CD4-positive, alpha-beta T cell treated with Interleukin-6 at 100 ng/mL for 8 hours (primary cell): ENCODE data around the gene SMURF2.
"Not testable (repeated sequence)": the region's sequence is repeated elsewhere in the genome, so short reads cannot be mapped to it uniquely, and the experiment has no call there.

Experiments used
- DNase-seq: peaks from one replicate; pipeline ENCODE4 v3.0.0-alpha.2; 2020; ENCODE audit warnings: mixed read lengths, low spot score

The SMURF2 gene

GRCh38 chr17:64596439-64596838, 65.7 kb downstream of the SMURF2 start:
- no peak for DNase-seq

- DNase-seq, result no peak
Measured at GRCh38 chr17:64591944-64592343, 70.2 kb downstream of the SMURF2 start.

DNA sequence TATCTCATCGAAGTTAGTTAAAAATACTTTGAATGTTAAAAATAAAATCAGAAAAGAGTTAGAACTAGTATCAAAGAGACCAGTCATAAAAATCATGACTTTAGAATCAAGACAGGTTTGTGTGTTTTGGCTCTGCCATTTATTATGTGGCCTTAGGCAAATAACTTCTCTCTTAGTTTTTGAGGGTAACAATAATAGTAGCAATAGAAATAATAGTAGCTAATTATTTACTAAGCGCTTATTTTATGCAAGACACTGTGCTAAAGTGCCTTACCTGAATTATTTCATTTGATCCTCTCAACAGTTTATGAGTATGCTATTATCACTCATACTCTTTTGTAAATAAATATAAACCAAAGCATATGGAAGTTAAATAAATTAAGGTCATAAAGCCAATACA, 77.0 kb downstream of the SMURF2 start:
- DNase-seq, result no peak

DNA sequence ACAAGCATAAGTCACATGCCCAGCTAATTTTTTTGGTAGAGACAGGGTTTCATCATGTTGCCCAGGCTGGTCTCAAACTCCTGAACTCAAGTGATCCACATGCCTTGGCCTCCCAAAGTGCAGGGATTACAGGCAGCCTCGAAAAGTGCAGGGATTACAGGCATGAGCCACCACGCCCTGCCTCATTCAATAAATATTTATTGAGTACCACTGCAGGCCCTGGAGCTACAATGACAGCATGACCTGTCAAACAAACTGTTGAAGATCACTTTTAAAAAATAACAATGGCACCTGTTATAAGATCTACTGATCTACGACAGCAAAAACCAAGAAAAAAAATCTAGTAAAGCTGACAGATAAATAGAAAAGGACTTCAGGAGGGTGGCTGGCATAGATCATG, 79.1 kb downstream of the SMURF2 start:
- DNase-seq, result no peak

DNA sequence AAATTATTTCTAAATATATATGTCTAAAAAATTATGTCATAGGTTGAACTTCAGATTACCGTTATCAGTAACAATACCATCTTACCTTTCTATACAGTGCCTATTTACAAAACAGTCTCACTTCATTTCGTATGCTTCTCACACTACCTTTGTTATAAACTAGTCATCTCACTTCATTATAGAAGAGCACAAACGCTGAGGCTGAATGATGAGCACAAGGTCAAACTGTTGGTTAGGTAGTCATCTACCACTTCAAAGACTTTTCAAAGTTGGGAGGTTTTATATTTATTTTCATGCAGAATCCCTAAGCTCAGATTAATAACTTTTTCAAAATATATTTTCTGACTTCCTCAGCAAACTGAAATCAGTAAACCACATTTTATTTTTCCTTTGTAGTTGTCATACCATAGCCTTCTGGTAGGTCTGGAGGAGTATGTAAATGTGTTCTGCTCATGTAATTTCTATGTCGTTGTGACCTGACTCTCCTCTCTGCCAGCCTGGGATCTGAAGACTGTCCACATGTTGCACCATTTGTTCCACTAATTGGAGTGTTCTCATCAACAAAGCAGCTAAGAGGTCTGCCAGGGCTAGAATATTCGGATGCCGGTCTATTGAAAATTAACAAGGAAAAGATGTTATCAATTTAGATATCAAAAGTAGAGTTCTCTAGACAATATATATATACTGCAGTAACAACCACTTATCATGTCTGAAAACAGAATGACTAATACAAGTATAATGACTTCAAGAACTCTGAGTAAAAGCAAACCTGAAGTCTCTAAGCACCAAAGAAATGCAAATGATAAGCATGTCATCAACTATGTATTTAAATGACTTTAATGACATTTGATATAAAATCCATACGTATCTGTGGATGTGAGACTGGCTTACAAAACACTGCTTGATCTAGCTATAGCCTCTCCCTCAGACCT, 81.5 kb downstream of the SMURF2 start:
- DNase-seq, result no peak

- no peak for DNase-seq
Measured at GRCh38 chr17:64579917-64580316, 82.2 kb downstream of the SMURF2 start.

DNA sequence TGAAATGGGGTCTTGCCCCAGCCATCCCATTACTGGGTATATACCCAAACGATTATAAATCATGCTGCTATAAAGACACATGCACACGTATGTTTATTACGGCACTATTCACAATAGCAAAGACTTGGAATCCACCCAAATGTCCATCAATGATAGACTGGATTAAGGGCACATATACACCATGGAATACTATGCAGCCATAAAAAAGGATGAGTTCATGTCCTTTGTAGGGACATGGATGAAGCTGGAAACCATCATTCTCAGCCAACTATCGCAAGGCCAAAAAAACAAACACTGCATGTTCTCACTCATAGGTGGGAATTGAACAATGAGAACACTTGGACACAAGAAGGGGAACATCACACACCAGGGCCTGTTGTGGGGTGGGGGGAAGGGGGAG, 85.1 kb downstream of the SMURF2 start:
- not testable (repeated sequence) for DNase-seq

GRCh38 chr17:64575431-64575830, 86.7 kb downstream of the SMURF2 start:
- DNase-seq, result no peak

GRCh38 chr17:64574646-64575045, 87.5 kb downstream of the SMURF2 start:
- DNase-seq, result no peak

DNA sequence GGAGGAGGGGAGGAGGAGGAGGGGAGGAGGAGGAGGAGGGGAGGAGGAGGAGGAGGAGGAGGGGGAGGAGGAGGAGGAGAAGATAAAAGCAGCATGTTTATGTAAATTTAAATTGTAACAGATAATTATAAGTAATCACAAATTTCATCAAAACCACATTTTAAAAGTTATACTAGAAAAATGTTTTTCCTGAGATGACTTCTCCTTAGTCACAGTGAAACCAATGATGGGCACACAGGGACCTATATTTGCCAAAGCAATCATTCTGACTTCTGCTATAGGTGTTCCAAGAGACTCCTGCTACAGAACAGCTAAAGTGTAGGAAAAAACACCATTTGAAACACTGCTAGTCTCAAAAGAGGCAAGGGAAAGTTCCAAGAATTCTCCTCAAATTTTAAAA, 88.9 kb downstream of the SMURF2 start:
- DNase-seq, result no peak

GRCh38 chr17:64572682-64573154, 89.4 kb downstream of the SMURF2 start:
- DNase-seq, result no peak

DNA sequence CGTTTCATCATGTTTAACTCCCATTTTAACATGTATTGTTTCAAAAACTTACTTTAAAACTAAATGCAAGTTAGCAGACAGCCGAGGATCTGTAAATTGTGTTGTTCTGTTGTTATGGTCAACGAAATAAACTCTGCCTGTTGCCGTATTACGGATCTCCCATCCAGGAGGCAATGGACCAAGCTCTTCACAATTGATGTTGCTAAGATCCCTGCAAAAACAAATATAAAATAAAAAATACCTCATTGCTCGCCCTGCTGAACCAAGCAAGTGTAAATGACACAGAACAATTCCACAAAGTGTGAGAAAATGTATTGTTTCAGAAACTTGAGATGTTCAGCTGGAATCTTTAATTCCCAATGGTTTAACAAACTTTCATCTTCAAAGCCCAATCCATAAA, 90.4 kb downstream of the SMURF2 start:
- DNase-seq, result no peak

GRCh38 chr17:64565563-64565962, 96.5 kb downstream of the SMURF2 start:
- DNase-seq, result no peak

DNA sequence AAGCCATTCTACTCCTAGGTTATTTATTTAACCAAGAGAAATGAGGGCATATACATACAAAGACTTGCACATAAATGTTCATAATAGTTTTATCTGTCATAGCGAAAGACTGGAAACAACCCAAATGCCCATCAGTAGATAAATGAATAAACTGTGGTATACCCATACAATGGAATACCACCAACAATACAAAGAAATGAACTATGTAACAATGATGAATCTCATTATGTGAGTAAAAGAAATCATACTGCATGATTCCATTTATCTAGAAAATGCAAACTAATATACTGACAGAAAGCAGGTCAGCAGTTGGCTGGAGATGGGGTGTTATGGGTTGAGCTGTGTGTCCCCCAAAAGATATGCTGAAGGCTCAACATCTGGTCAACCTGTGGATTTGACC, 98.0 kb downstream of the SMURF2 start:
- no peak for DNase-seq

GRCh38 chr17:64555281-64555680, 106.8 kb downstream of the SMURF2 start:
- DNase-seq, result no peak

GRCh38 chr17:64554028-64554637, 108.0 kb downstream of the SMURF2 start:
- DNase-seq, result no peak

GRCh38 chr17:64551461-64551860, 110.6 kb downstream of the SMURF2 start:
- DNase-seq, result no peak

DNA sequence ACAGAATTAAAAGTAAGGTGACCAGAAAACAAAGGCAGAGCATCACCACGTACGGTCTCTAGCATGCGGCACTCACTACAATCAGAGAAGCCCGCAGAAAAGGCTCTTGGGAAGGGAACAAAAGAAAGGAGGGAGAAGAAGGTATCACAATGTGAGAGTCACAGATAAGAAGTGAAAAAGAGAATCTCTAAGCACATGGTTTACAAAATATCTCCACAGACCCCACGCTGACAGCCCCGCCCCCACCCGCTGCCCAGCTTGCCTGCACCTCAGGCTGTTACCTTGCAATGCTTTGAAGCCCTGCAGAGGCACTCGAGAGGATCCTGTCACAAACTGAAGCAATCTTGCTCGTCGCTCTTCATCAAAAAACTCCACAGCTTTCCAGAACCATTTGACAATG, 114.8 kb downstream of the SMURF2 start:
- no peak for DNase-seq

DNA sequence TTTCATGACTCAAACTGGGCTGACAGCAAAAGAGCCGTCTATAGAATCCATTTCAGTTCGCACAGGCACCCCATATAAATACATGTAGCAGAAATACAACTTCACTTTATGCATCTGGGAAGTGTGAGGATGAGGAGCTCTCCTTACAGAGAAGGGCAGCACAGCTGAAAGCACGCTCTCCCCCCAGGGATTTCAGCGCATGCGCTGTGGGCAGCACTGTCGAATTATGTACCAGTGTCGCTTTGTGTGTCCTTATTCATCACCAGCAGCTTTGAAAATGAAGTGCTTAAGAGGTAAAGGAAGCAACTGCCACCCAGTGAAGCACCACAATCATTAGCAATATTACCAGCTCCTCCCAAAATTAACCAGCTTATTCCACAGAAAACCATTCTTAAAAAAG, 115.4 kb downstream of the SMURF2 start:
- no peak for DNase-seq

GRCh38 chr17:64544742-64545141, 117.4 kb downstream of the SMURF2 start:
- DNase-seq, result no peak

GRCh38 chr17:64540118-64540776, 121.9 kb downstream of the SMURF2 start:
- DNase-seq, result no peak

DNA sequence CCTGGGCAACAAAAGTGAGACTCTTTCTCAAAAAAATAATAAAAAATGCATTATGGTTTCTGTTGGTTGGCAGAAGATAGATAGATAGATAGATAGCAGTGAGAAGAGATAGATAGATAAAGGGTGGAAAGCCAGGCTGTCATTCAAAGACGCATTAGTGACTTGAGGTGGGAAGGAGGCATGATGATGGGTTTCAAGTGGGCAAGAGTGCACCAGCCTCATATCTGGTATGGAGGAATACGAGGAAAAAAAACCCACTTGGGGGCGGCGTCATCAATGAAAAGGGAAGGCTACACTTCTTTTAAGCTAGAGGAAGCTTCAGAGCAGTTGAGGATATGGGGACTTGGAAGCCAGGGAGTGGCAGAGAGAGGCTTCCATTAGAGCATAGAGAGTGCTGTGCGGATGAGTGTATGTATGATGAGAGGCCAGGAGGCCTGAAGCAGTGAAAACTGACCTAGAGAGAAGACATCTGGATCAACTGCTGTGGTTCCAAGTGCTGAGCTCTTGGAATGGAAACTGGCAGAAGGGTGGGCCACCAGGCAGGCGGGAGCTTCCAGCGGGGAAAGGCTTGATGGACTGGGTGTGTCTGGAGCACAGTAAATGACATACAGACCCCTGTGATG, 123.5 kb downstream of the SMURF2 start:
- no peak for DNase-seq
